LNCaP clone FGC (cell line): ENCODE results near the gene METTL1.
A peak's percentile ranks its signal among the peaks of the same experiment; 100 is the strongest.
"Not testable (repeated sequence)": the region's sequence is repeated elsewhere in the genome, so short reads cannot be mapped to it uniquely, and the experiment has no call there.

Experiments
- DNase-seq: peaks from one replicate; pipeline ENCODE4 v3.0.0-alpha.2; 2011; ENCODE audit warnings: low read depth
- H3K4me3 ChIP-seq: 2 replicates; pipeline ENCODE4 v1.5.1; 2011; ENCODE audit warnings: mild to moderate bottlenecking, low read depth, low read length, control low read depth
- CTCF ChIP-seq: IDR thresholded peaks from 2 replicates; pipeline ENCODE4 v1.5.1; 2012; ENCODE audit warnings: mild to moderate bottlenecking; ENCODE audit not compliant: control insufficient read depth, insufficient read depth; ENCODE audit errors: extremely low read depth

The METTL1 gene

GRCh38 chr12:57775044-57775443 lies 3.1 kb upstream of the METTL1 start:
- no peak for TF ChIP-seq CTCF
- DNase-seq = no peak
- H3K4me3 ChIP-seq = no peak overlapping the region

GRCh38 chr12:57774634-57775033 lies 2.7 kb upstream of the METTL1 start:
- not testable (repeated sequence) for DNase-seq, H3K4me3 ChIP-seq

- TF ChIP-seq CTCF = no peak
- peak within 1 kb of the TSS; percentile 97 for H3K4me3 ChIP-seq
- peak; percentile 19 for DNase-seq
These were observed 771 bp upstream of the METTL1 start, which contains the start of gene EEF1AKMT3 for GRCh38 chr12:57772429-57773322. Gene EEF1AKMT3, plus strand, starts transcription at chr12:57772614. Its CDS starts 111 bp downstream, at chr12:57772725.

- TF ChIP-seq CTCF = no peak
These were observed 551 bp downstream of the METTL1 start for GRCh38 chr12:57771236-57771872.

GRCh38 chr12:57770734-57771133 lies 1.2 kb downstream of the METTL1 start:
- TF ChIP-seq CTCF = no peak
- DNase-seq = no peak
- H3K4me3 ChIP-seq = peak overlapping the region; percentile 97

More at GRCh38 chr12:57771236-57771872, 551 bp downstream of the METTL1 start:
- DNase-seq = peak; percentile 84
- H3K4me3 ChIP-seq = peak overlapping the region; percentile 97

GRCh38 chr12:57769594-57769993 lies 2.3 kb downstream of the METTL1 start:
- DNase-seq = no peak
- H3K4me3 ChIP-seq = no peak overlapping the region
- no peak for TF ChIP-seq CTCF

GRCh38 chr12:57767876-57768275 lies 4.0 kb downstream of the METTL1 start:
- no peak for DNase-seq
- no peak overlapping the region for H3K4me3 ChIP-seq
- TF ChIP-seq CTCF = no peak
